BJ (cell line): ENCODE data around the gene NINJ2. TPM values are rescaled to one million over a fixed set of nuclear protein-coding genes. Genes with fewer than 3 reads are reported as not detected.

Source experiments
- CTCF ChIA-PET: fragments of 350-600 bp; formaldehyde crosslinking; extraction: SDS; loops from one replicate; lab custom pipeline; 2021; ENCODE audit warnings: antibody characterized with exemption, inconsistent platforms; lab: Yijun Ruan, JAX
- POLR2A ChIA-PET: fragments of 300-600 bp; sonication (Branson Sonifier 250); formaldehyde crosslinking; extraction: SDS; loops from one replicate; lab custom pipeline; 2021; ENCODE audit warnings: antibody characterized with exemption; lab: Charles Lee
- DNase-seq: peaks from one replicate; pipeline ENCODE4 v3.0.0-alpha.2; 2011; ENCODE audit warnings: low read depth
- H3K27me3 ChIP-seq: 2 replicates; pipeline ENCODE4 v1.6.0; 2011; ENCODE audit warnings: low read length; ENCODE audit not compliant: control insufficient read depth, insufficient read depth
- H3K36me3 ChIP-seq: 2 replicates; pipeline ENCODE4 v1.5.1; 2011; ENCODE audit warnings: low read length; ENCODE audit not compliant: control insufficient read depth, insufficient read depth
- H3K4me3 ChIP-seq: 2 replicates; pipeline ENCODE4 v1.5.1; 2011; ENCODE audit warnings: low read depth, mild to moderate bottlenecking, control low read depth, low read length
- CTCF ChIP-seq: IDR thresholded peaks from 2 replicates; pipeline ENCODE4 v1.5.1; 2011; ENCODE audit warnings: low read depth, mild to moderate bottlenecking, control low read depth, inconsistent platforms, low read length, moderate library complexity; ENCODE audit not compliant: insufficient read depth
- polyA plus RNA-seq: library from polyadenylated mRNA; depleted of rRNA; stranded (reverse); fragments of >200 nt; gene quantifications from 2 replicates; pipeline ENCODE4 v1.2.3, GENCODE V29; 2011

NINJ2 gene
- polyA plus RNA-seq, 1 experiment = 0.32 TPM

- CTCF ChIA-PET = interaction anchor here (0.9 to 1.0 kb wide), 3 partner anchors 8 to 124 kb away, joined by 3 read pairs; no protein-coding TSS in a partner anchor
- Histone ChIP-seq H3K27me3 (no peaks in the 10 kb centered on the region), H3K36me3 (no peaks in the 10 kb centered on the region), H3K4me3 (no peak overlapping the region)
- no peak for DNase-seq
- POLR2A ChIA-PET = no interaction called here
- TF ChIP-seq CTCF = no peak
Measured at GRCh38 chr12:627285-627684, 36.0 kb downstream of the NINJ2 start.

GRCh38 chr12:625998-626397 is 37.2 kb downstream of the NINJ2 start:
- ChIA-PET POLR2A (no interaction called here), CTCF (interaction anchor here (1.4 kb wide), 1 partner anchor 17 kb away, joined by 3 read pairs; no protein-coding TSS in a partner anchor)
- DNase-seq = no peak
- Histone ChIP-seq H3K36me3 (no peaks in the 10 kb centered on the region), H3K4me3 (no peak overlapping the region), H3K27me3 (no peaks in the 10 kb centered on the region)
- TF ChIP-seq CTCF = no peak

- no peaks in the 10 kb centered on the region for H3K27me3 ChIP-seq
Measured at GRCh38 chr12:623865-624372, 39.3 kb downstream of the NINJ2 start.

GRCh38 chr12:623172-623864 is 39.9 kb downstream of the NINJ2 start:
- ChIA-PET POLR2A (no interaction called here), CTCF (no interaction called here)
- Histone ChIP-seq H3K4me3 (no peak overlapping the region), H3K27me3 (no peaks in the 10 kb centered on the region), H3K36me3 (no peaks in the 10 kb centered on the region)
- no peak for DNase-seq
- TF ChIP-seq CTCF = no peak

More at GRCh38 chr12:623865-624372, 39.3 kb downstream of the NINJ2 start:
- no peaks in the 10 kb centered on the region for H3K36me3 ChIP-seq
- DNase-seq = no peak
- H3K4me3 ChIP-seq = no peak overlapping the region
- ChIA-PET POLR2A (no interaction called here), CTCF (no interaction called here)
- no peak for TF ChIP-seq CTCF

GRCh38 chr12:622416-622815 is 40.8 kb downstream of the NINJ2 start:
- CTCF ChIA-PET = no interaction called here
- POLR2A ChIA-PET = no interaction called here
- no peak for TF ChIP-seq CTCF

More at GRCh38 chr12:622416-622815, 40.8 kb downstream of the NINJ2 start:
- Histone ChIP-seq H3K27me3 (no peaks in the 10 kb centered on the region), H3K36me3 (no peaks in the 10 kb centered on the region), H3K4me3 (no peak overlapping the region)
- DNase-seq = no peak
